Prostate gland (tissue), 2 donors: ENCODE results near the gene UBR4.

Experiments used
- POLR2A ChIP-seq: fragments of 450-650 bp; IDR thresholded peaks from one replicate; pipeline ENCODE4 v1.6.1; 2016; ENCODE audit warnings: antibody characterized with exemption, mild to moderate bottlenecking
- TF ChIP-seq, protein P1 (sequence below), 4 experiments: fragments of 200-600 bp in 2 of 4; fragments of 450-650 bp in 2 of 4; sonication (generic) in 2 of 4; IDR thresholded peaks; 1 replicate in 3 of 4; 2 replicates in 1 of 4; pipeline ENCODE4 v1.5.1; 2016 to 2019; ENCODE audit warnings: antibody characterized with exemption in 4 of 4, mild to moderate bottlenecking in 2 of 4, moderate library complexity in 2 of 4

DNA sequence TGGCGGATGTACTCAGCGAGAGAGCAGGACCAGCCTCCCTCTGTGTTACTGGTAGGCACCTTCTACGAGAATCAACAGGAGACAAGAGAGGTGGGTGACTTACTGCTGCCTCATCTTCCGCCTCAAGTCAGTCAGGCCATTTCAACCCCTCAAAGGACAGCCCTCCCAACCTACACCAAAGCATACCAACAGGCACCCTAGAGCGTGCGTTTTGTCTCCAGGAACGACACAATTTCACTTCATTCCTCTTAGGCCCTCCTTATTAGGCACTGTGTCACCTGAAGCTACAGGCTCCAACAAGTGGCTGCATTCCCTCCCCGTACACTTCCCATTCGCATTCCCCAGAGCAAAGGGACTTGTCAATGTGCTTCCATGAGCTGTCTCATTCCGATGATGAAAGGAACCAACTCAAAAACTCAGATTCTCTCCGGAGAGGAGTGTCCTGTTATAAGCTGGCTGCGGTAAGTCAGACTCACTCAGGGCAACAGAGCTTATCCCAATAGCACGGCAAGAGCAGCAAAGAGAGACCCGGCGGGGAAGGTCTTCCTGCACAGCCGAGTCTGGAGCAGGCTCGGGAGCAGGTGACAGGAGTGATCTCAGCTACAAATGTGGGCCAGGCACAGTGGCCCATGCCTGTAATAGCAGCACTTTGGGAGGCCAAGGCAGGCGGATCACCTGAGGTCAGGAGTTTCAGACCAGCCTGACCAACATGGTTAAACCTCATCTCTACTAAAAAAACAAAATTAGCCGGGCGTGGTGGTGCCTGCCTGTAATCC, 133.0 kb downstream of the UBR4 start:
- TF ChIP-seq POLR2A = no peak
- TF ChIP-seq, protein P1, sequence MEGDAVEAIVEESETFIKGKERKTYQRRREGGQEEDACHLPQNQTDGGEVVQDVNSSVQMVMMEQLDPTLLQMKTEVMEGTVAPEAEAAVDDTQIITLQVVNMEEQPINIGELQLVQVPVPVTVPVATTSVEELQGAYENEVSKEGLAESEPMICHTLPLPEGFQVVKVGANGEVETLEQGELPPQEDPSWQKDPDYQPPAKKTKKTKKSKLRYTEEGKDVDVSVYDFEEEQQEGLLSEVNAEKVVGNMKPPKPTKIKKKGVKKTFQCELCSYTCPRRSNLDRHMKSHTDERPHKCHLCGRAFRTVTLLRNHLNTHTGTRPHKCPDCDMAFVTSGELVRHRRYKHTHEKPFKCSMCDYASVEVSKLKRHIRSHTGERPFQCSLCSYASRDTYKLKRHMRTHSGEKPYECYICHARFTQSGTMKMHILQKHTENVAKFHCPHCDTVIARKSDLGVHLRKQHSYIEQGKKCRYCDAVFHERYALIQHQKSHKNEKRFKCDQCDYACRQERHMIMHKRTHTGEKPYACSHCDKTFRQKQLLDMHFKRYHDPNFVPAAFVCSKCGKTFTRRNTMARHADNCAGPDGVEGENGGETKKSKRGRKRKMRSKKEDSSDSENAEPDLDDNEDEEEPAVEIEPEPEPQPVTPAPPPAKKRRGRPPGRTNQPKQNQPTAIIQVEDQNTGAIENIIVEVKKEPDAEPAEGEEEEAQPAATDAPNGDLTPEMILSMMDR (IDR thresholded peaks at IDR 0.05) = no peak
